DOHH2 (cell line): ENCODE data around the gene HTRA2.
A peak's percentile ranks its signal among the peaks of the same experiment; 100 is the strongest.
"Not testable (repeated sequence)": the region's sequence is repeated elsewhere in the genome, so short reads cannot be mapped to it uniquely, and the experiment has no call there.

Experiments
- H3F3A ChIP-seq: fragments of 200-600 bp; sonication (generic), shearing (Covaris generic); 2 replicates; pipeline ENCODE4 v1.6.0; 2016; ENCODE audit warnings: antibody characterized with exemption, mild to moderate bottlenecking; ENCODE audit not compliant: control insufficient read depth, insufficient read depth
- H3K27ac ChIP-seq: fragments of 200-600 bp; sonication (generic); 2 replicates; pipeline ENCODE4 v1.5.1; 2014; ENCODE audit warnings: low read depth, mild to moderate bottlenecking, low read length, moderate library complexity
- H3K27me3 ChIP-seq: fragments of 200-600 bp; sonication (generic); 2 replicates; pipeline ENCODE4 v1.6.1; 2014; ENCODE audit warnings: mild to moderate bottlenecking, low read length, mixed read lengths; ENCODE audit not compliant: control insufficient read depth
- H3K36me3 ChIP-seq: fragments of 200-600 bp; sonication (generic); 2 replicates; pipeline ENCODE4 v1.6.1; 2014; ENCODE audit warnings: mild to moderate bottlenecking, low read length, moderate library complexity, mixed read lengths; ENCODE audit not compliant: control insufficient read depth
- H3K4me1 ChIP-seq: fragments of 200-600 bp; sonication (generic); 2 replicates; pipeline ENCODE4 v1.6.1; 2014; ENCODE audit warnings: mild to moderate bottlenecking, low read length, mixed read lengths; ENCODE audit not compliant: control insufficient read depth
- H3K4me2 ChIP-seq: fragments of 200-600 bp; sonication (generic); 2 replicates; pipeline ENCODE4 v1.6.0; 2014; ENCODE audit warnings: mild to moderate bottlenecking, low read length, moderate library complexity
- H3K4me3 ChIP-seq: fragments of 200-600 bp; sonication (generic); 2 replicates; pipeline ENCODE4 v1.5.1; 2014; ENCODE audit warnings: mild to moderate bottlenecking, low read length, mixed read lengths
- H3K79me2 ChIP-seq: fragments of 200-600 bp; sonication (generic); 2 replicates; pipeline ENCODE4 v1.6.1; 2014; ENCODE audit warnings: mild to moderate bottlenecking, low read length, mixed read lengths; ENCODE audit not compliant: control insufficient read depth
- H3K9me2 ChIP-seq: fragments of 200-600 bp; sonication (generic); replicated peaks from 2 replicates; pipeline ENCODE4 v1.6.1; 2014; ENCODE audit warnings: mild to moderate bottlenecking, low read length, mixed read lengths; ENCODE audit not compliant: control insufficient read depth
- H3K9me3 ChIP-seq: fragments of 200-600 bp; sonication (generic); 2 replicates; pipeline ENCODE4 v1.6.1; 2014; ENCODE audit warnings: antibody characterized with exemption, low read length, mixed read lengths; ENCODE audit not compliant: control insufficient read depth, insufficient read depth
- H4K20me1 ChIP-seq: fragments of 200-600 bp; sonication (generic); 2 replicates; pipeline ENCODE4 v1.6.0; 2014; ENCODE audit warnings: low read depth, mild to moderate bottlenecking, antibody characterized with exemption, low read length, moderate library complexity; ENCODE audit not compliant: control insufficient read depth, insufficient read depth
- EZH2phosphoT487 ChIP-seq: fragments of 200-600 bp; sonication (generic); IDR thresholded peaks from 2 replicates; pipeline ENCODE4 v1.6.1; 2017; ENCODE audit warnings: borderline replicate concordance, mild to moderate bottlenecking, antibody characterized with exemption, low read length, moderate library complexity, mixed read lengths
- TF ChIP-seq, protein P1 (sequence below): fragments of 200-600 bp; sonication (generic); IDR thresholded peaks from one replicate; pipeline ENCODE4 v1.5.1; 2014; ENCODE audit warnings: antibody characterized with exemption, mild to moderate bottlenecking, low read depth, low read length; ENCODE audit not compliant: poor library complexity, severe bottlenecking

The HTRA2 gene

DNA sequence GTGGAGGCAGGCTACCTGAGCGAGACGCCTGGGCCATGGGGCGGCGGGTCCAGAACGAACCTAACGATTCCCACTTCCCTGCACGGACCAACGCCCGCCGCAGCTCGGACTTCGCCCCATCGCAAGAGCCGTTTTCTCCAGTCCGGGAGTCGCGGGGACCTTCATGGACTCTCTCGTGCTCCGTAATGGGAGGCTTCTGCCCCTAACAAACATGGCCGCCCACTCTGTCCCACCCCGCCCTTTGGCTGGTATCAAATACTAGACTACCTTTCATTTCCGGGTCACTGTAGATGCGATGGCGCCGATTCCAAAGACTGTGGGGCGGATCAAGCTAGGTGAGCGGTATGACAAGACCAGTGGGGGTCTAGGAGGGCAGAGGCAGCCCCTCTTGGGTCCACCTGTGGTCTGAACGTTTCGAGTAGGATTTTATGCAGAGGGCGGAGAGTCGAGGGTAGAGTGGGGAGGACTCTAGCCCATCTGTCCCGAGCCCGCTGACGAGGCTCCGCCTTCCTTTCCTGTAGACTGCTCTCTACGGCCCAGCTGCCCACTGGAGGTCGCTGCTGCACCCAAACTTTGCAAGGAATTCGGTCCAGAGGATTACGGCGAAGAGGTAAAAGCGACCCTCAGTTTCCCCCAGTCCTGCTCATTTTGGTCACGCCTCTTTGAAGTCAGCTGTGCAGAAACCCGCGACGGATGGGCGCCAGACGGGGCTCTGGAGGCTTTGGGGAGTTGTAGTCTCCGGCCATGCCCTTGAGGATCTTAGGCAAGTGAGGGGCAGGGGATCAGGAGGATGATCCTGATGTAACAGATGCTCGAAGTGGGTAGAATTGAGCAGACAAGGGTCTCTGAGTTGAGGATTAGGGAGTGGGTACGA lies 46.7 kb upstream of the HTRA2 start, which contains the start of the genes CCDC142 and TTC31:
Gene CCDC142 (minus strand): TSS at position 198 of the 874 bp plus-strand sequence. CDS start 161 bp downstream, at position 37.
Gene TTC31 (plus strand): TSS at position 281 of the 874 bp plus-strand sequence. CDS start 15 bp downstream, at position 296.
- Histone ChIP-seq H3K4me1 (peaks cover 23% of the 10 kb centered on the region), H3K9me3 (no peaks in the 10 kb centered on the region), H3K4me3 (peak within 1 kb of the TSS; percentile 98), H3K4me2 (peak within 1 kb of the TSS; percentile 99), H3K9me2 (no peaks in the 10 kb centered on the region), H3F3A (no peaks in the 10 kb centered on the region), H3K36me3 (peaks cover 31% of the 10 kb centered on the region), H4K20me1 (peaks cover 7% of the 10 kb centered on the region; the same call in 1 of the 2 replicates), H3K79me2 (peaks cover 36% of the 10 kb centered on the region), H3K27me3 (no peaks in the 10 kb centered on the region), H3K27ac (peak within 1 kb of the TSS; percentile 78)
- TF ChIP-seq, protein P1, sequence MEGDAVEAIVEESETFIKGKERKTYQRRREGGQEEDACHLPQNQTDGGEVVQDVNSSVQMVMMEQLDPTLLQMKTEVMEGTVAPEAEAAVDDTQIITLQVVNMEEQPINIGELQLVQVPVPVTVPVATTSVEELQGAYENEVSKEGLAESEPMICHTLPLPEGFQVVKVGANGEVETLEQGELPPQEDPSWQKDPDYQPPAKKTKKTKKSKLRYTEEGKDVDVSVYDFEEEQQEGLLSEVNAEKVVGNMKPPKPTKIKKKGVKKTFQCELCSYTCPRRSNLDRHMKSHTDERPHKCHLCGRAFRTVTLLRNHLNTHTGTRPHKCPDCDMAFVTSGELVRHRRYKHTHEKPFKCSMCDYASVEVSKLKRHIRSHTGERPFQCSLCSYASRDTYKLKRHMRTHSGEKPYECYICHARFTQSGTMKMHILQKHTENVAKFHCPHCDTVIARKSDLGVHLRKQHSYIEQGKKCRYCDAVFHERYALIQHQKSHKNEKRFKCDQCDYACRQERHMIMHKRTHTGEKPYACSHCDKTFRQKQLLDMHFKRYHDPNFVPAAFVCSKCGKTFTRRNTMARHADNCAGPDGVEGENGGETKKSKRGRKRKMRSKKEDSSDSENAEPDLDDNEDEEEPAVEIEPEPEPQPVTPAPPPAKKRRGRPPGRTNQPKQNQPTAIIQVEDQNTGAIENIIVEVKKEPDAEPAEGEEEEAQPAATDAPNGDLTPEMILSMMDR: peak; percentile 97
- TF ChIP-seq EZH2phosphoT487: no peak

GRCh38 chr2:74483675-74484164 lies 46.0 kb upstream of the HTRA2 start:
- H3K27ac ChIP-seq: peak overlapping the region; percentile 78; the same call in 1 of the 2 replicates
- H3K4me1 ChIP-seq: peaks cover 23% of the 10 kb centered on the region
- H3K36me3 ChIP-seq: peaks cover 31% of the 10 kb centered on the region
- H3K4me3 ChIP-seq: peak overlapping the region; percentile 98
- H3K9me2 ChIP-seq, H3F3A ChIP-seq, H3K9me3 ChIP-seq, H3K27me3 ChIP-seq, H4K20me1 ChIP-seq: not testable (repeated sequence)
- H3K79me2 ChIP-seq: peaks cover 36% of the 10 kb centered on the region
- peak overlapping the region; percentile 99 for H3K4me2 ChIP-seq

DNA sequence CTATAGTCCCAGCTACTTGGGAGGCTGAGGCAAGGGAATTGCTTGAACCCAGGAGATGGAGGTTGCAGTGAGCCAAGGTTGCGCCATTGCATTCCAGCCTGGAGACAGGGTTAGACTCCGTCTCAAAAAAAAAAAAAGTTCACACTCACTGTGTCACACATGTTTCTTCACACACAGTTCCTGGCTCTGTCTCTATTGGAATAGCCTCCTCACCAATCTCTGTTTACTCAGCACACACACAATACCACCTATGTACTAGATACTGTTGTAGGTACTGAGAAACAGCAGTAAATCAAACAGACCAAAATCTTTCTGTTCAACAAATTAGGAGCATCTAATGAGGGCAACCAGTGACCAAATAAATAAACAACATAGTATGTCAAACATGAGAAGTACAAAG lies 43.6 kb upstream of the HTRA2 start:
- H4K20me1 ChIP-seq: peaks cover 7% of the 10 kb centered on the region; the same call in 1 of the 2 replicates

More for the DNA sequence above, 43.6 kb upstream of the HTRA2 start:
- TF ChIP-seq, protein P1: no peak
- no peak for TF ChIP-seq EZH2phosphoT487
- peaks cover 20% of the 10 kb centered on the region for H3K36me3 ChIP-seq
- H3F3A ChIP-seq: no peaks in the 10 kb centered on the region
- no peaks in the 10 kb centered on the region for H3K9me3 ChIP-seq
- no peak overlapping the region for H3K27ac ChIP-seq
- H3K79me2 ChIP-seq: peaks cover 24% of the 10 kb centered on the region
- no peak overlapping the region for H3K4me3 ChIP-seq
- peaks cover 17% of the 10 kb centered on the region for H3K4me1 ChIP-seq
- H3K4me2 ChIP-seq: no peak overlapping the region
- H3K9me2 ChIP-seq: no peaks in the 10 kb centered on the region
- H3K27me3 ChIP-seq: no peaks in the 10 kb centered on the region
